Fibroblast of the conjunctiva (primary cell): ENCODE measurements around the gene MT1H.
"Not testable (repeated sequence)": the region's sequence is repeated elsewhere in the genome, so short reads cannot be mapped to it uniquely, and the experiment has no call there.

Experiments
- DNase-seq: peaks from one replicate; pipeline ENCODE4 v3.0.0-alpha.2; 2010; ENCODE audit warnings: low read depth

MT1H gene

DNA sequence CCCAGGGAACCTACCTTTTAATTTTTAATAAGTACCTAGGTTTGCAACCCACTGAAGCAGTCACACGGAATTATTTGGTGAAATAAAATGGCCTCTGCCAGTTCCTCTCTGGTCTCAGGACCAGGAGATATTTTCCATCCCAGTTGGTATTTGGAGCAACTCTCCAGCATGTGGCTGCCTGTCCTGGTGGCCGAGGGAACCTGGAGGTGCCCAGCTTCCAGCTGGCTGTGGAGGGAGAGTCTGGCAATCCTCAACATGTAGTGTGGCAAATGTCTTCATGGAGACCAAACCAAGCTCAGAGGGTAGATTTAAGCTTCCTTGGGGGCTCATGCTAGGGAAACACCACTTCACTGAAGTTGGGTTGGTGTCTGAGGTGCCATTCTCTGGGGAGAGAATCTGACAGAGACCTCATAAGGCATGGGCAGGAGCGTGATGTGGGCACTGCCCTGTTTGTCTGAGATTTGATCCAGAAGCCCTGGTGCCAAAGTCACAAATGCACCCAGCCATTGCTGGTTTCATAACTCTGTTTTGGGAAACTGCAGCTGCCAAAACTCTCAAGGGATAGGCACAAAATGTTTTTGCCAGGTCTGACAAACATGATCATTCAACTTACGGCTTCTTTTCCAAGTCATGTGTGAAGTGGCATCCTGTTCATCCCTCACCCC lies 15.4 kb downstream of the MT1H start:
- no peak for DNase-seq

DNA sequence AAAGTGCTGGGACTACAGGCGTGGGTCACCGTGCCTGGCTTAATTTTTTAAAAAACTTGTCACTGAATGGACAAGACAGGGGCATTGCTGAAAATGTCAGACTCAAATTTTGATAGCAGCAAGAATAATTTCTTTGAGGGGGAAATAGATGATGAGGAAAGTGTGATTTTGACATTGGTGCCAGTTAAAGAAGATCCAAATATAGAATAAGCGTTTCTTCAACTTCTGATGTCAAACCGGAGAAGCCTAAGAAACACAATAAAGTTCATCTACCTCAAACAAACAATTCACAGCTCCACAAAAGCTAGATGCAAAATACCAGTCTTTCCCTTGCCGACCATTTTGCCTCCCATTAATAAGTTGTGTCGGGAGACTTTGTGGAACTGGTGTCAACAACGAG lies 17.1 kb downstream of the MT1H start:
- DNase-seq, result no peak

DNA sequence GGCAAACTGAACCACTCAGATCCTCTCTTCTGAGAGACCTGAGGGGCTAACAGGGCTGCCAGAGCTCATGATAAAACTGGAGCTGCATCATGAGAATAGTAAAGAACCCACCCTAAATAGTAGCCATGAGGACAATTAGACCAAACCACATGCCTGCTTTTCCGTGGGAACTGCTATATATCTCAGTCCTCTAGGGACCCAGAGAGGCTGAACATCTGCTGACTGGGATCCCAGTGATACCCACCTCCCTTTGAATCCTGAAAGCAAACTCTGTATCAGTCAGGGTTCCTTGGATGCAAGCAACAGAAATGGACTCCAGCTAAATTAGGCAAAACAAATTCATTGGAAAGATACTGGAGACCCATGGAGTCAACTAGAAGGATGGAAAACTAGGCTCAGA lies 19.1 kb downstream of the MT1H start:
- DNase-seq, result no peak

DNA sequence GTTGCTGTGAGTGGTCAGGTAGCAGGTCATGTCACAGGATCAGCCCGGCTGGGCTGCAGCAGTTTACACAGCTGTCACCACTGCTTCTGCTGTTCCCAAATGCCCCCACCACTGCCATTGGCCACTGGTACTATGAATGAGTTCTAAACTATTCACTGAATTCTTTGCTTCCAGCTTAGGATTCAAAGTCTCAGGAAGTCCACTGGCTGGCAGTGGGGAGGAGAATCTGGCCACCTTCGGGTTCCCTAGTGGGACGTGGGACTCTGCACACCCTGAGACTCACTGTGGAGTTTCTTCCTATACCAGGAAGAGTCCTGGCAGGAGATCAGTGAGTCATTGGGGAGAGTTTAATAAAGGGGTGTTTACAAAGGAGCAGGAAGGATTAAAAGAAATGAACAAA lies 19.6 kb downstream of the MT1H start:
- DNase-seq, result no peak

DNA sequence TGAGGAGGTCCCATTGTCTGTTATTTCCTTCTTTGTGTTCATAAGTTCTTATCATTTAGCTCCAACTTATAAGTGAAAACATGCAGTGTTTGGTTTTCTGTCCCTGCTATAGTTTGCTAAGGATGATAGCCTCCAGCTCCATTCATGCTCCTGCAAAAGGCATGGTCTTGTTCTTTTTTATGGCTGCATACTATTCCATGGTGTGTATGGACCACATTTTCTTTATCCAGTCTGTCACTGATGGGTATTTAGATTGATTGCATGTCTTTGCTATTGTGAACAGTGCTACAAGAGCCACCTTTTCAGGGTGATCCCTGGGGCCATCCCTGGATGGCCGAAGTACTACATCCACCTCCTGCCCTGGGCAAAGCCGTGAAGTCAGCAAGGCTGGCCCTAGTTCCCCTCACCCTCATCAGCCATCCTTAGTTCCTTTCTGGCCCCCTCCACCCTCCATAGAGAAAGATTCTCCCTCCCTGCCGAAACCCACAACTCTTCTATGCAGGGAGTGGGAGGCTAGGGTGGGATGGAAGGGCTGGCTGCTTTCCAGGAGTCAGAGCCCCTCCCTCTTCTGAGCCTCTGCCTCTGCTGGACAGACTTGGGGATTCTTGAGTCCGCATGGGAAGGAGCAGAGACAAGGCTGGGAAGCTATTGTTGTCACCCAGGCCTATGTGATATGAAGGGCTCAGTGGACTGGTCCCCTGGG lies 21.0 kb downstream of the MT1H start:
- no peak for DNase-seq

DNA sequence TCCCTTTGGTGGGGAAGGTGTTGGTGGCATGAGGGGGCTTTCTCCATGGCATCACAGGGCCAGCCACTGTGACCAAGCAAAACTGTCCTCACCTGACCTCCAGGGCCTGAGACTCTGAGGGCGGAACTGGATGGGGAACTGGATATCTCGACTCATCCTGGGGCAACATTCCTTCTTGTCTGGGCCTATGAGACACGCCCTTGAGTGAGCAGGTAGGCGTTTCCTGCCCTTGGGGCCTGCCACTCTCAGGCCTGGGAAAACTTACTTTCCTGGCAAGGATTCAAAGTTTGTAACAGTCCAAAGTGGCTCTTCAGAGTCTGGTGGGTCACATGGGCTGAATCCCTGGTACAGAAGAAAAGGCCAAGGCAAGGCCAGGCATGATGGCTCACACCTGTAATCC lies 22.3 kb downstream of the MT1H start:
- no peak for DNase-seq

DNA sequence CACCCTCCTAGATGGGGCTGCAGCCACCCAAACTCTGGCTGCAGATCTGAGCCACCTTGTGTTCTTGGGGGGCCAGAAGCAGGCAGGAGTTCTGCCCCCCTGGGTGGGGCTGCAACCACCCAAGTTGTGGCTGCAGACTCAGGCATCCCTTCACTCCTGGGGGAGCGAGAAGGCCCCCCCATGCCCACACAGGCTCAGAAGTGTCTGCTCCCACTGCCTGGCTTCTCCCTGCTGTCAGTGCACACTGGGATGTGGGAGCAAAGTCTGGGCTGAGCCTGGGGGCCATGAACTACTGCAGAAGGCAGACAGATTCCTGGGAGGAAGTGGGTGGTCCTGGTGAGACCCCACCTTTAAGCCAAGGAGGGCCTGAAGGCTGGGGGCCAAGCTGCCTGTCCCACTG lies 25.6 kb downstream of the MT1H start:
- no peak for DNase-seq

DNA sequence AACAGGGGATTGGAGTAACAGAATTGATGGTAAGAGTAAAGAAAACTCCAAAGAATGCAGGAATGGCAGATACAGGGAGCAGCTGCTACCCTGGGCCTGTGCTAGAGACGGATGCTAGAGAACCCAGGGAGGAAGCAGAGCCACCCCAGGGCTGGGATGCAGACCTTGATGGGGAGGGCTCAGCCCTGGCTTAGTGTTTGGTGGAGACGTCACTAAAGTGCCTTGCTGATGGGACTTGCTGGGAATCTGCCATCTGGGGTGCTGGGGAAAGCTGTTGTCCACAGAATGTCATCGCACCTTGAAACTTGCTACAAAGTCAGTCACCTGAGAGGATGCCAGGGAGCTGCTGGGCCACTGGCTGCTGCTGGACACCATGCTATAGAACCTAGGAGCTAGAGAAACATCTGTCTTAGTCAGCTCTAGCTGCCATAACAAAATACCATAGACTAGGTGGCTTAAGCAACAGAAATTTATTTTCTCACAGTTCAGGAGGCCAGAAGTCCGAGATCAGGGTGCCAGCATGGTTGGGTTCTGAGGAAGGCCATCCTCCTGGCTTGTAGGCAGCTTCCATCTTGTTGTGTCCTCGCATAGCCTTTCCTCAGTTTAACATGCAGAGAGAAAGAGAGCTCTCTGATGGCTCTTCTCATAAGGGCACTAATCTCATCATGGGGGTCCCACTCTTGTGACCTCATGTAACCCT lies 28.0 kb downstream of the MT1H start:
- no peak for DNase-seq

DNA sequence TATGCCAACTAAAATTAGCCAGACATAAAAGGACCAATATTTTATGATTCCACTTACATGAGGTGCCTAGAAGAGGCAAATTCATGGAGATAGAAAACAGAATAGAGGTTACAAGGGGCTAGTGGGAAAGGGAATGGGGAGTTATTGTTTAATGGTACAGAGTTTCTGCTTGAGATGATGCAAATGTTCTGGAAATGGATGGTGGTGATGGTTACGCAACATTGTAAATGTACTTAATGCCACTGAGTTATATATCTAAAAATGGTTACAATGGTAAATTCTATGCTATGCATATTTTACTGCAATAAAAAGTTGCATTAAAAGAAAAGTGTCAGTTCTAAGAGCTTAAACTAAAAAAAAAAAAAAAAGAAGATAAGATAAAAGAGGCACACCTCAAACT lies 30.6 kb downstream of the MT1H start:
- DNase-seq, result no peak

DNA sequence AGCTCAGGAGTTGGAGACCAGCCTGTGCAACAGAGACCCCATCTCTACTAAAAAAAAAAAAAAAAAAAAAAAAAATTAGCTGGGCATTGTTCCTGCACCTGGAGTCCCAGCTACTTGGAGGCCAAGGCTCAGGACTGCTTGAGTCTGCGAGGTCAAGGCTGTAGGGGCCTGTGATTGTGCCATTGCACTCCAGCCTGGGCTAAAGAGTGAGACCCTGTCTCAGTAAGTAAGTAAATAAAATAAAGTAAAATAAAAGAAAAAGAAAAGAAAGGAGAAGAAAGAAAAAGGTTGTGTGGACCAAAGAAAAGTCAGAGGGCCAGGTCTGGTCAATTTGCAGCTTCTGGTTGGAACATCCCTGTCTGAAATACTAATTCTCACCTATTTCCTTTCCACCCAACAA lies 31.0 kb downstream of the MT1H start:
- DNase-seq, result no peak

DNA sequence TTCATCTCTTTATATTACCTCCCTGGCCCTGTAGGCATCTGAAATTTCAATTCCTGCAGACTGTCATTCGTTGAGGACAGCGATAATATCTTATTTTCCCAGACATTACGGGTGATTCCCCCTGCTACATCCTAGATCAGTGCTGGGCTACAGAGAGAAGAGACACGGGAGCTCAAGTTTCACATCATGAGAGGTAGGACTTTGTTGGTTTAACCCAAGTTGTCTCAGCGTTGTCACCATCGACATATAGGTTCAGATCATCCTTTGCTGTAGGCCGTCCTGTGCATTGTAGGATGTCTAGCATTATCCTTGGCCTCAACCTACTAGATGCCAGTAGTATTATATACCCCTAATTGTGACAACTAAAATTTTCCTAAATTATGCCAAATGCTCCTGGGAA lies 31.9 kb downstream of the MT1H start:
- DNase-seq, result no peak

DNA sequence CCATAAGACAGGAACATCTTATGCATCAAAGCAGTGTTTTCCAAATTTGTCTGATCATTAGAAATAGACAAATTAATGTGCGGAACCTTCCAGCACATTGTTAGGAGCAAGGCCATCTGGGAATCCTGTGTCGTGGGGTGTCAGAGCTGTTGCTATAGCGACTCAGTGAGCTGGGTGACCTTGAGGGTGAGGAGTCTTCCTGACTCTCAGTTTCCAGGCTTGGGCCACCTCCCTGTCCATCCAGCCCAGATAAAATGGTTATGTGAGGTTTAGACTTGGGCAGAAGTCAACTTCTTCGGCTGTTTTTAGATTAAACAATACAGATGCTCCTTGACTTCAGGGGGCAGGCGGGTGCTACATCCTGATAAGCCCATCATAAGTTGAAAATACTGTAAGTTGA lies 33.2 kb downstream of the MT1H start:
- DNase-seq, result no peak

DNA sequence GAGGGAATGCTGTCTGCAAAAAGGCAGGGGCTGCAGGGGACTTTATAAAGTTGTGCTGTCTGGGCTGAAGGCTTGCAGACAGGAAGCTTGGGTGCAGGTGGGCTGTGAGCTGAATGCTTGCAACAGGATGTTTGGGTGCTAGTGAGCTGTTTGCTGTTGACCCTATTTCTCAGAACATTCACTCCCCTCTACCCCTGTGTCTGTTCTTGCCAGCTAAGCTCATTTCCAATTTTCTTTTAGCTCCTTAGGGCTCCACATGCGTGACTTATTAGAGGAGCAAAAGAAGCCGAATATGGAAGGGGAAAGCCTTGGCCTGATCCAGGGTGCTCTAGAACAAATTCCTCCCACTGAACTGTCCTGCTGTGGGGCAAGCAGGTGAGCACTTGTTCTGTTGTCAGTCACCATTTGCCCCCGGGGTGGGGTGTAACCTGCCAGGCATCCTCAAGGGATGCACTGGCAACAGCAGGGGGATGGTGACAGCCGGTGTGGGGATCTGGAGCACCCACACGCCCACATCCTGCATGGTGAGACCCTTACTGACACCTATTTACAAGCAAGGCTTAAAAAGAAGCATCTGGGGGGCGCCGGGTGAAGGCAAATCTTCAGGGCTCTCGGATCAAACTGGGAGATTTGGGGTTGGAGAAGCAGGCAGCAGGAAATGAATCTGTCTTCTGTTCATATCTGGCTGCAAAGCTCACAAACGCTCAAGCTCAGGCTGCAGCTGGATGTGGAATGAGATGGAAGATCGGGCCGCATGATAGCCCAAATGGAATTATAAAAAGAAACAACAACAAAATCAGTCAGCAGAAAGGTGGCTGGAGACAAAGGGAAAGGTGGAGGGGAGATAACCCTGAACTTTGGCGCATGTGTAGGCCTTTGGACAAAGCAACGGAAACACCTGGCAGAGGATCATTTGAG lies 39.2 kb downstream of the MT1H start:
- DNase-seq, result no peak

DNA sequence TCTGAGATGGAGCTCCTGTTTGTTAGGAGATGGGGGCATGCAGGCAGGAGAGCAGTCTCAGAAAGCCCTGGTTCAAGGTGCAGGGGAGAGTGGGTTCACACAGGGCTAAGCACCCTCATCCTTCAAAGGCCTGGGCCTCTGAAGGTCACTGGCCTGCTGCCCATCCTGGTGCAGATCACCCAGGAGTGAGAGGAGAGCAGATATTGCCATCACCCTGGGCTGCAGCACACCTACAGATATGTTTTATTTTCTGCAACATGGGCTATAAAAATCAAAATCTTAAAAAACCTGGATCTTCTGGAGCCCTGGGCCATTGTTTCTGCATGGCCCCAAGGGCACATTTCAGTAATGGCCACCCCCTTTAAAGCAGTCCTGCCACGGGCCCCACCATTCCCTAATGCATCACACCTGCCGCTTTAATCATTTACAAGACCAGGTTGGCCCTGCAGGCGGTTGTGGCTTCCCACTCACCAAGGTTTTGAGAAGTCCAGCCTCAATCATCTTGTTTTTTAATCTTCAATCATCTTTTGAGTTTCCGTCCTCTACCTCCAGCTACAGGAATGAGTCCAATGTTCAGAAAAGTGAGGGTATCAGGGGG lies 39.9 kb downstream of the MT1H start:
- no peak for DNase-seq

DNA sequence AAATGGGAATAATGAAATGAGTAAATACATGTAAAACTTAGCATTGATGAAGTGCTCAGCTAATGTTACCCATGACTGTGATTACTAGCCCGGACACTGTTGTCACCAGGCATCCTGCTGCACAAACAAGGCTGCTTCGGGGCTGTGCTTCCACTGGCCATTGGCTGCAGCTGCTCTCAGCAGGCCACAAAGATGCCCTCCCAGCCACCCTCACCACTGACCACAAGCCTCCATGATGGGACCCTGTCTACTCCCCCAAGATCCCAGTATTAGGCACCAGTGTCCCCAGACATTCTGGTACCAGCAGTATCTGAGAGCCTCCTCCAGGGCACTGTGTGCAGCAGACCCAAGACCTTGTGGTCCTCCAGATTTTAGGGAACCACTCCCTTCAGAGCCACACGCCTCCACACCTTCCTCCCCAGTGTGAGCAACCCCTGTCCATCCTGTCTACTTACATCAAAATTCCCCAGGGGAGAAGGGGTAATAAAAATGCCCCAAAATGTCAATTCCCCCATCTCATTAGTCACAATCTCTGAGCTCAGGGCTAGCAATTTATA lies 40.6 kb downstream of the MT1H start:
- DNase-seq, result no peak

DNA sequence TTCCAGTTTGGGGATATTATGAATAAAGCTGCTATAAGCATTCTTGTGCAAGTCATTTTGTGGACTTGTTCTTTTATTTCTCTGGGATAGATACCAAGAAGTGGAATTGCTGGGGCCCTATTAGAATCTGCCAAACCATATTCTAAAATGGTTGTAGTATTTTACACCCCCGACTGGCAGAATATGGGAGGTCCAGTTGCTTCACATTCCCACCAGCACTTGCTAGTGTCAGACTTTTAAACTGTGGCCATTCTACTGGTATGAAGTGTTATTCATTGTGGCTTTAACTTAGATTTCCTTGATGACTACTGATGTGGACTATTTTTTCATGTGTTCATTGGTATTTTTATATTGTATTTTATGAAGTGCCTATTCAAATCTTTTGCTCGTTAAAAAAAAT lies 42.2 kb downstream of the MT1H start:
- DNase-seq, result no peak

DNA sequence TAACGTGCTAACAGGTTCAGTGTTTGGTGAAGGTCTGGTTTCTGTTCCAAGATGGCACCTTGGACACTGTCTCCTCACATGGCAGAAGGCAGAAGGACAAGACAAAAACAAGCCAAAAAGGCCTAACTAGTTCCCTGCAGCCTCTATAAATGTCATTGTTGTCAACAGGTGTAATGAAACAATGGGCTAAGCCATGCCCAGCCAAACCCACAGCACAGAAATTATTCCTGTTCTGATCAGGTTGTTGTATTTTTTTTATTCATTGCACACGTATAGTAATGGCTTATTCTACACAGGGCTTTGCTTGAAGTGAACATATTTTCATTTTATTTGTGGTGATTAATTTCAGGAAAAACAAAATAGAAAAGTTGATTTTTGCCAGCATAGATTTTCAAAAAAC lies 44.2 kb downstream of the MT1H start:
- no peak for DNase-seq

DNA sequence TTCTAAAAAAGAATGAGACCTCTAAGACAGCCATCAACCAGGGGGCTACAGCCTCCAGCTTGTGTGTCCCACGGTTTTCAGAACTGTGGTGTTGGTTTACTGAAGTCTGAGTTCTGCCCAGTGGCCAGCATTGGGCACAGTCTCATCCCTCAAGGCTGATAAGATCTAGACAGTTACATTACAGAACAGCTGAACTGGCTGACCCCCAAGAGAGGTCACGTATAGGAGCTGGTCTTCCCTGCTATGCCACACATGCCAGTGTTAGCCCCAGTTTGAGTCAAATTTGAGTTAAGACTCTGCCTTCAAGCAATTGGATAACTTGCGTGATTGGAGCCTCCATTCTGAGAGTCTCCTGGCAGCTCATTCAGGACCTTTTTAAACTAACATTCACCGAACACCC lies 45.5 kb downstream of the MT1H start:
- no peak for DNase-seq

DNA sequence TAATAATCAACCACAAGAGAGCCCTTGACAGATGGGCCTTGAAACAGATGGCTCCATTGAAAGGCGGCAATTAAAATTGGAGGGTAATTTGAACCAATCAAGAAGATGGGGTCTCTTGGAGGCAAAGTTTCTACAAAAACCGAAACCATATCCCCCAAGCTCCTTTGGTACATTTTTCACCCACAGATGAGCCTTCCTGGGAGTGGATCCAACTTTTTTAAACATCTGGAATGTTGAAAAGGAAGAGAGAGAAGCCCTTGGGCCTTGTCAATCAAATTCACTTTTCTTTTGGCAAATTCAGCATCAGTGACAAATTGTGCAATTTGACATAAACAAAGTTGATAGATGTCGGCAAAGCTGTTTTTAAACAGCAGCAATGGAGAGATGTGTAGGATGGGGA lies 47.1 kb downstream of the MT1H start:
- DNase-seq, result no peak

DNA sequence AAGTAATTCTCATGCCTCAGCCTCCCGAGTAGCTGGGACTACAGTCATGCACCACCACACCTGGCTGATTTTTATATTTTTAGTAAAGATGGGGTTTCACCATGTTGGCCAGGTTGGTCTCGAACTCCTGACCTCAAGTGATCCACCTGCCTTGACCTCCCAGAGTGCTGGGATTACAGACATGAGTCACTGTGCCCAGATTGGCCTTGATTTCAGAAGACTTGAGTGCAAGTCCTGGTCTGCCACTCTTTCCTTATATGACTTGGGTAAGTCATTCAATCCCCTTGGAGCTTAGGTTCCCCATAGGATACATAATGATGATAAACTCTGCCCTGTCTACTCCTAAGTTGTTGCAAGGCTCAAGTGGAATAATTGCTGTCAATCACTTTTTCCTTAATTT lies 47.9 kb downstream of the MT1H start:
- not testable (repeated sequence) for DNase-seq
